Measurements from ENCODE around the gene BCL11B.

Gene BCL11B

GRCh38 chr14:99216191-99216590, 55.8 kb downstream of the BCL11B start:
- no peak for DNase-seq

- no peak for DNase-seq
Measured at GRCh38 chr14:99215277-99215676, 56.7 kb downstream of the BCL11B start.

GRCh38 chr14:99214701-99215100, 57.3 kb downstream of the BCL11B start:
- no peak for DNase-seq

- DNase-seq: no peak
Measured at GRCh38 chr14:99213527-99213971, 58.4 kb downstream of the BCL11B start.

- no peak for DNase-seq
Measured at GRCh38 chr14:99213101-99213500, 58.9 kb downstream of the BCL11B start.

GRCh38 chr14:99212646-99213045, 59.4 kb downstream of the BCL11B start:
- no peak for DNase-seq

GRCh38 chr14:99212199-99212598, 59.8 kb downstream of the BCL11B start:
- DNase-seq: no peak

- DNase-seq: no peak
Measured at GRCh38 chr14:99211410-99211809, 60.6 kb downstream of the BCL11B start.

- DNase-seq: no peak
Measured at GRCh38 chr14:99210333-99210732, 61.7 kb downstream of the BCL11B start.

GRCh38 chr14:99209409-99209808, 62.6 kb downstream of the BCL11B start:
- DNase-seq: no peak

GRCh38 chr14:99208318-99208717, 63.7 kb downstream of the BCL11B start:
- no peak for DNase-seq

- DNase-seq: no peak
Measured at GRCh38 chr14:99207456-99207855, 64.5 kb downstream of the BCL11B start.

- DNase-seq: no peak
Measured at GRCh38 chr14:99206090-99206489, 65.9 kb downstream of the BCL11B start.

- no peak for DNase-seq
Measured at GRCh38 chr14:99205086-99205688, 66.8 kb downstream of the BCL11B start.

- no peak for DNase-seq
Measured at GRCh38 chr14:99203801-99204200, 68.2 kb downstream of the BCL11B start.

GRCh38 chr14:99203080-99203479, 68.9 kb downstream of the BCL11B start:
- DNase-seq: no peak

- DNase-seq: no peak
Measured at GRCh38 chr14:99202516-99202915, 69.5 kb downstream of the BCL11B start.

- DNase-seq: no peak
Measured at GRCh38 chr14:99201351-99202073, 70.5 kb downstream of the BCL11B start.

- no peak for DNase-seq
Measured at GRCh38 chr14:99200654-99201005, 71.4 kb downstream of the BCL11B start.

- no peak for DNase-seq
Measured at GRCh38 chr14:99199846-99200653, 71.9 kb downstream of the BCL11B start.

GRCh38 chr14:99198746-99199502, 73.1 kb downstream of the BCL11B start:
- DNase-seq: no peak

GRCh38 chr14:99196310-99196650, 75.7 kb downstream of the BCL11B start:
- DNase-seq: no peak

GRCh38 chr14:99195602-99196309, 76.2 kb downstream of the BCL11B start:
- no peak for DNase-seq
